Muscle layer of duodenum (tissue), 2 donors: ENCODE measurements around the gene KIF6.
A peak's percentile ranks its signal among the peaks of the same experiment; 100 is the strongest.

Experiments
- H3K27ac ChIP-seq: one replicate; pipeline ENCODE4 v1.7.0; 2013; ENCODE audit warnings: mild to moderate bottlenecking, low read length
- H3K27me3 ChIP-seq: one replicate; pipeline ENCODE4 v1.7.0; 2013; ENCODE audit warnings: low read depth, mild to moderate bottlenecking, control low read depth, low read length
- H3K36me3 ChIP-seq, 2 donors: one replicate each; pipeline ENCODE4 v1.7.0; 2013; ENCODE audit warnings: low read length in 2 of 2, control low read depth in 1 of 2, mild to moderate bottlenecking in 1 of 2; ENCODE audit not compliant: insufficient read depth in 2 of 2, control insufficient read depth in 1 of 2
- H3K4me1 ChIP-seq, 2 donors: one replicate each; pipeline ENCODE4 v1.7.0; 2013; ENCODE audit warnings: low read length in 2 of 2, mild to moderate bottlenecking in 2 of 2, control low read depth in 1 of 2, moderate library complexity in 1 of 2; ENCODE audit not compliant: insufficient read depth in 2 of 2, control insufficient read depth in 1 of 2
- H3K4me3 ChIP-seq, 2 donors: one replicate each; pipeline ENCODE4 v1.7.0; 2013; ENCODE audit warnings: low read length in 2 of 2, low read depth in 1 of 2, mild to moderate bottlenecking in 1 of 2
- H3K9me3 ChIP-seq, 2 donors: one replicate each; pipeline ENCODE4 v1.7.0; 2013; ENCODE audit warnings: low read length in 2 of 2, control low read depth in 1 of 2, mild to moderate bottlenecking in 1 of 2; ENCODE audit not compliant: control insufficient read depth in 1 of 2
- donor health status: healthy.

Gene KIF6

DNA sequence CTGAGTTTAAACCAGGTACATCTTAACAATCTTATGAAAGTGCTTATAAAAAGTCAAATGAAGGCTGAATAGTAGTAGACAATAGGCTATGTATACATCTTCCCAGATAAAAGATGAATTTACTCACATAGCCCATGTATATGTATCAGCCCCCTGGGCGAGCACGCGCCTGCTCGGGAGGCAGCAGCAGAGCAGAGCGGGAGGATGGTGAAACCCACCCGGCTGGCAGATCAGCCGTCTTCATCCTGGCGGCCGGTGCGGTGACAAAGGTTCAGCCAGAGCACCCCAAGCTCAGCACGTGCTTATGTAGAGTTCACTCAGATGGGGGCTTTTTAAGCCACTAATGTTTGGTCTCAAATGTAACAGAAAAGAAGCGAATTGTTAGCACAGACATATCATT, 184.8 kb downstream of the KIF6 start:
- no peaks in the 10 kb centered on the region for H3K9me3 ChIP-seq
- H3K4me1 ChIP-seq = peaks cover 0 to 15% of the 10 kb centered on the region in 2 donors
- no peak overlapping the region for H3K27ac ChIP-seq
- H3K4me3 ChIP-seq = no peak overlapping the region
- H3K36me3 ChIP-seq = no peaks in the 10 kb centered on the region
- no peaks in the 10 kb centered on the region for H3K27me3 ChIP-seq

DNA sequence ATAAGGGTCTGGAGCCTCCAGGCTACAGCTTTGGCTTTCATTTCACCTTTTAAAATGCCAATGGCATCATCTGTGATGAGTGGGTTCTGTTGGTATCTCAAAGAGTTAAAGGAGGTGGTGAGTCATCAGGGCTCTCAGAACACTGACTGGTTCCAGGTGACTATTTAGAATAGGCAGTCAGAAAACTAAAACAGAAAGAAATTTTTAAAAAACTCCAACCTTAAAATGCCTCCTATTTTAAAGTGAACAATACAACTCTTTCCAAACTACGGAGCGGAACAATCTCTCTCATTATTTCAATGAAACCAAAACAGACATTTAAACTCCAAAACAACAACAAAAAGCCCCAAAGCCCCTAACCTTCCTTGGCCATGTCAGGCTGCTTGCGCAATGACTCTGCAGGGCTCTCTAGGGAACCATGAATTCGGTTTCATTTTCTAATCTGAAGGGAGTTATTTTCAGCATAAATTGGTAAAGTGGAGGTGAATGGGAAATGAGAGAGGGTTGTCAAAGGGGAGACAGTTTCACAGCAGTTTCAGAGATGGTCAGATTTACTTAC, 194.9 kb downstream of the KIF6 start:
- no peaks in the 10 kb centered on the region for H3K27me3 ChIP-seq
- peak overlapping the region; percentile 9 for H3K27ac ChIP-seq
- peaks cover 4 to 13% of the 10 kb centered on the region in 2 donors for H3K4me1 ChIP-seq
- H3K36me3 ChIP-seq = no peaks in the 10 kb centered on the region
- peak overlapping the region; percentile 20 to 43 for H3K4me3 ChIP-seq
- H3K9me3 ChIP-seq = no peaks in the 10 kb centered on the region

GRCh38 chr6:39527792-39528564, 197.2 kb downstream of the KIF6 start:
- H3K36me3 ChIP-seq = no peaks in the 10 kb centered on the region
- H3K4me3 ChIP-seq = no peak overlapping the region
- H3K27ac ChIP-seq = no peak overlapping the region
- peaks cover 4 to 13% of the 10 kb centered on the region in 2 donors for H3K4me1 ChIP-seq
- H3K9me3 ChIP-seq = no peaks in the 10 kb centered on the region
- no peaks in the 10 kb centered on the region for H3K27me3 ChIP-seq

DNA sequence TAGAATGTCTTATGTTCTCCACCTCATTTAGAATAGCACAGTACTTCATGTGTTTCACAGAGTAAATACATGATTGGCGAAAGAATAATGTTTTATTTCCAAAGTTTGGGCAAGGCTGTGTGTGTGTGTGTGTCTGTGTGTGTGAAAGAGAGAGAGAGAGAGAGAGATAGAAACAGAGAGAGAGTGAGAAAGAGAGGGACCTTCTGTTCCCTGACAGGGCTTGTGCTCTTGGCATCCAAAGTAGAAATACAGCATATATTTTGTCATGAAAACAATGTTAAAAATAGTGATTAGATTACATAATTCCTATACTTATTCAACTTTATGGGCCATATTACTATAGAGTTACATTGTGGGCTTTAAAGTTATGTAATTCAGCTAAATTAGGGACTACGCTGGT, 201.2 kb downstream of the KIF6 start:
- Histone ChIP-seq H3K27ac (no peak overlapping the region), H3K27me3 (no peaks in the 10 kb centered on the region), H3K9me3 (no peaks in the 10 kb centered on the region), H3K36me3 (no peaks in the 10 kb centered on the region), H3K4me3 (no peak overlapping the region), H3K4me1 (peaks cover 0 to 17% of the 10 kb centered on the region in 2 donors)

GRCh38 chr6:39521958-39522357, 203.2 kb downstream of the KIF6 start:
- H3K4me3 ChIP-seq = no peak overlapping the region
- H3K4me1 ChIP-seq = peaks cover 0 to 18% of the 10 kb centered on the region in 2 donors
- H3K27me3 ChIP-seq = no peaks in the 10 kb centered on the region
- no peaks in the 10 kb centered on the region for H3K36me3 ChIP-seq
- H3K27ac ChIP-seq = no peak overlapping the region
- no peaks in the 10 kb centered on the region for H3K9me3 ChIP-seq

- Histone ChIP-seq H3K36me3 (no peaks in the 10 kb centered on the region), H3K27ac (no peak overlapping the region), H3K4me3 (no peak overlapping the region), H3K9me3 (no peaks in the 10 kb centered on the region), H3K4me1 (peaks cover 0 to 18% of the 10 kb centered on the region in 2 donors), H3K27me3 (no peaks in the 10 kb centered on the region)
Observed at GRCh38 chr6:39520916-39521315, 204.3 kb downstream of the KIF6 start.

DNA sequence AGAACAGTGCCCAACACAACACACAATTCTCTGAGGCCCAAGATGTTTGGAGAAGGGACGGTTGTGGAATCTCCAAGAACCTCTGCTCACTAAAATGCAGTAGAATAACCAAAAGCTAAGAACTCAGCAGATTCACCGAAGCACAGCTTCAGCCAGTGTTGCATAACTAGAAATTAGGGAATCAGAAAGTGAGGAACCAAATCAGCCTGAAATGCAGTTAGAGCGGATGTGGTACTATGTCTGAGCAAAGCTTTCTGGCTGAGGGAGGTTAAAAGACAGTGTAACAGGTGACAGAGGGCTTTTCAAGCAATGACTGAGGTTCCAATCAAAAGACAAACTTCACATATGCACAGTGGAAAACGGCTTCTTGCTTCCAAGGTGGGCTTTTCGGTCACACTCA, 204.8 kb downstream of the KIF6 start:
- H3K27me3 ChIP-seq = no peaks in the 10 kb centered on the region
- H3K27ac ChIP-seq = no peak overlapping the region
- H3K36me3 ChIP-seq = no peaks in the 10 kb centered on the region
- no peak overlapping the region for H3K4me3 ChIP-seq
- H3K4me1 ChIP-seq = peaks cover 0 to 18% of the 10 kb centered on the region in 2 donors
- no peaks in the 10 kb centered on the region for H3K9me3 ChIP-seq

- H3K4me1 ChIP-seq = peaks cover 0 to 18% of the 10 kb centered on the region in 2 donors
- no peak overlapping the region for H3K27ac ChIP-seq
- no peak overlapping the region for H3K4me3 ChIP-seq
- no peaks in the 10 kb centered on the region for H3K27me3 ChIP-seq
- no peaks in the 10 kb centered on the region for H3K9me3 ChIP-seq
- H3K36me3 ChIP-seq = no peaks in the 10 kb centered on the region
Observed at GRCh38 chr6:39518221-39518620, 207.0 kb downstream of the KIF6 start.

GRCh38 chr6:39517756-39518155, 207.5 kb downstream of the KIF6 start:
- Histone ChIP-seq H3K9me3 (no peaks in the 10 kb centered on the region), H3K27ac (no peak overlapping the region), H3K4me3 (no peak overlapping the region)

GRCh38 chr6:39516471-39516870, 208.7 kb downstream of the KIF6 start:
- H3K4me3 ChIP-seq = no peak overlapping the region
- no peaks in the 10 kb centered on the region for H3K27me3 ChIP-seq
- H3K4me1 ChIP-seq = peaks cover 0 to 12% of the 10 kb centered on the region in 2 donors
- no peaks in the 10 kb centered on the region for H3K36me3 ChIP-seq
- H3K9me3 ChIP-seq = no peaks in the 10 kb centered on the region
- H3K27ac ChIP-seq = no peak overlapping the region

More at GRCh38 chr6:39517756-39518155, 207.5 kb downstream of the KIF6 start:
- Histone ChIP-seq H3K27me3 (no peaks in the 10 kb centered on the region), H3K4me1 (peaks cover 0 to 18% of the 10 kb centered on the region in 2 donors), H3K36me3 (no peaks in the 10 kb centered on the region)

DNA sequence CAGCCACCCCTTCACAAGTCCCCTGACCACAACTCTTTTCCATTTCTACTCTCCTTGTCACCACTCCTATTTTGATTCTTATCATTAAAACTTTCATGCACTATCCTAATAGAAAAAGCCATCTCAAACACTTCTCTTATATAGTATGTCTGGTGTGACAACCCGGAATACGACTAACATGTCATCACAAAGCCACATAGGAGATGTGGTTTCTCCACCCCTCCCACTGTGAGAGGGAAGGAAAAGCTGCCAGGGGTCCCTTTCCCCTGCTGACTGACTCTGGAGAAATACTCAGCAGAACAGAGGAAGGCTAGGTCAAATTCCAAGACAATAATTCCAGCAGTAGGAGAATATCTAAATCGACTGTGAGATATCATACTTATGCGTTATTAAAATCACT, 209.7 kb downstream of the KIF6 start:
- H3K36me3 ChIP-seq = no peaks in the 10 kb centered on the region
- no peak overlapping the region for H3K27ac ChIP-seq
- no peaks in the 10 kb centered on the region for H3K27me3 ChIP-seq

More for the DNA sequence above, 209.7 kb downstream of the KIF6 start:
- Histone ChIP-seq H3K4me1 (peaks cover 0 to 8% of the 10 kb centered on the region in 2 donors), H3K9me3 (no peaks in the 10 kb centered on the region), H3K4me3 (no peak overlapping the region)
